ENCODE results near the gene ACSS2. TPM values are rescaled to one million over a fixed set of nuclear protein-coding genes. Genes with fewer than 3 reads are reported as not detected.

ACSS2 gene
- total RNA-seq, 4 donors from 2014 or later = 58.9 to 114 (median 85.3) TPM

DNA sequence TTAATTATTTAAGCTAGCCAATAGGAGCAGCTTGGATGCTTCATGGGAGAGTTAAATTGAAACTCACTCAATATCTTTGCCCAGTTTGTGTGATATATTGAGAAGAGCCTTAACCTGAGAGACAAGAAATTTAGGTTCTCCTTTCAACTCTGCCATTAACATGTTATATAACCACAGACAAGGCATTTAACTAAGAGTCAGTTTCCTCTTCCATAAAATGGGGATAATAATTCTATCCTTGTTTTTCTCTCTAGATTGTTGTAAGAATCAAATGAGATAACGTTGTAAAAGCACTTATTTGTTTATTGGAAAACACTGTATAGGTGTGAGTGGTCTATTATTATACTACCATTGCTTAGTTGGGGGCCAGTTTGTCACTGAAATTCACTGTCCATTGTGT is 7.8 kb downstream of the ACSS2 start:
- no peaks in the 10 kb centered on the region for H3K9me3 ChIP-seq
- no peak for TF ChIP-seq POLR2AphosphoS5 (IDR thresholded peaks at IDR 0.05)
- no peak for TF ChIP-seq POLR2A (IDR thresholded peaks at IDR 0.05)
- TF ChIP-seq, protein P1, sequence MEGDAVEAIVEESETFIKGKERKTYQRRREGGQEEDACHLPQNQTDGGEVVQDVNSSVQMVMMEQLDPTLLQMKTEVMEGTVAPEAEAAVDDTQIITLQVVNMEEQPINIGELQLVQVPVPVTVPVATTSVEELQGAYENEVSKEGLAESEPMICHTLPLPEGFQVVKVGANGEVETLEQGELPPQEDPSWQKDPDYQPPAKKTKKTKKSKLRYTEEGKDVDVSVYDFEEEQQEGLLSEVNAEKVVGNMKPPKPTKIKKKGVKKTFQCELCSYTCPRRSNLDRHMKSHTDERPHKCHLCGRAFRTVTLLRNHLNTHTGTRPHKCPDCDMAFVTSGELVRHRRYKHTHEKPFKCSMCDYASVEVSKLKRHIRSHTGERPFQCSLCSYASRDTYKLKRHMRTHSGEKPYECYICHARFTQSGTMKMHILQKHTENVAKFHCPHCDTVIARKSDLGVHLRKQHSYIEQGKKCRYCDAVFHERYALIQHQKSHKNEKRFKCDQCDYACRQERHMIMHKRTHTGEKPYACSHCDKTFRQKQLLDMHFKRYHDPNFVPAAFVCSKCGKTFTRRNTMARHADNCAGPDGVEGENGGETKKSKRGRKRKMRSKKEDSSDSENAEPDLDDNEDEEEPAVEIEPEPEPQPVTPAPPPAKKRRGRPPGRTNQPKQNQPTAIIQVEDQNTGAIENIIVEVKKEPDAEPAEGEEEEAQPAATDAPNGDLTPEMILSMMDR (IDR thresholded peaks at IDR 0.05) = no peak
- no peak for TF ChIP-seq EP300 (IDR thresholded peaks at IDR 0.05)
- peaks cover 10% of the 10 kb centered on the region for H3K4me1 ChIP-seq
- 77% methylated on average over 1 of the region's 1 CpG for WGBS
- peaks cover 27% of the 10 kb centered on the region for H3K36me3 ChIP-seq
- DNase-seq (ENCODE audit: low spot score in 2 of 2) = no peak
- H3K27ac ChIP-seq = no peak overlapping the region
- H3K27me3 ChIP-seq = no peaks in the 10 kb centered on the region
- no peak overlapping the region for H3K4me3 ChIP-seq

- H3K9me3 ChIP-seq = no peaks in the 10 kb centered on the region
- H3K27me3 ChIP-seq = no peaks in the 10 kb centered on the region
- WGBS = 95% methylated on average over 3 of the region's 3 CpGs
- H3K4me3 ChIP-seq = no peak overlapping the region
- peaks cover 2% of the 10 kb centered on the region for H3K4me1 ChIP-seq
- no peak for TF ChIP-seq POLR2AphosphoS5 (IDR thresholded peaks at IDR 0.05)
- no peak for TF ChIP-seq POLR2A (IDR thresholded peaks at IDR 0.05)
- no peak for TF ChIP-seq EP300 (IDR thresholded peaks at IDR 0.05)
- TF ChIP-seq, protein P1 (IDR thresholded peaks at IDR 0.05) = no peak
- no peak for DNase-seq (ENCODE audit: low spot score in 2 of 2)
- H3K36me3 ChIP-seq = peaks cover 27% of the 10 kb centered on the region
- H3K27ac ChIP-seq = no peak overlapping the region
Observed at GRCh38 chr20:34886122-34886521, 9.7 kb downstream of the ACSS2 start.

DNA sequence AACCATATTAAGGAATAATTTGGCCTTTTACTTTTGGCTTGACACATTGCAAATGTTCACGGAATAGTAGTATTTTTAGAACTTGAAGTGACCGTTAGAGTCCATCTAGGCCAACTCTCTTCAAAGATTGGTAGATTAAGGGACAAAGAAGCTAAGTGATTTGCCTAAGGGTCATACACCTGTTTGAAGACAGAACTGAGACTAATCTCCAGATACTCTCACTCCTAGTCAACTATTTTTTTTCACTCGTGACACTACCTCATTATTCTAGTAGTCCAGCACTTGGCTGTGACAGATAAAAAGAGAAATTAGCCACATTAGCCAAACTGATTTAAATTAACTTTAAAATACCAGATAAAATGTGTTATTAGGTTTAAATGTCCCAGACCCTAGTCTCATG is 10.6 kb downstream of the ACSS2 start:
- Histone ChIP-seq H3K4me3 (no peak overlapping the region), H3K4me1 (peaks cover 7% of the 10 kb centered on the region), H3K27me3 (no peaks in the 10 kb centered on the region), H3K9me3 (no peaks in the 10 kb centered on the region), H3K36me3 (peaks cover 27% of the 10 kb centered on the region), H3K27ac (no peak overlapping the region)
- WGBS = 46% methylated on average over 3 of the region's 3 CpGs
- no peak for DNase-seq (ENCODE audit: low spot score in 2 of 2)
- TF ChIP-seq, protein P1 (IDR thresholded peaks at IDR 0.05) = no peak
- TF ChIP-seq EP300 (IDR thresholded peaks at IDR 0.05) = no peak
- TF ChIP-seq POLR2AphosphoS5 (IDR thresholded peaks at IDR 0.05) = no peak
- no peak for TF ChIP-seq POLR2A (IDR thresholded peaks at IDR 0.05)

GRCh38 chr20:34888468-34888867 is 12.1 kb downstream of the ACSS2 start:
- Histone ChIP-seq H3K4me3 (no peak overlapping the region), H3K27me3 (no peaks in the 10 kb centered on the region), H3K27ac (no peak overlapping the region), H3K36me3 (peaks cover 22% of the 10 kb centered on the region), H3K4me1 (peaks cover 7% of the 10 kb centered on the region), H3K9me3 (no peaks in the 10 kb centered on the region)
- TF ChIP-seq POLR2A (IDR thresholded peaks at IDR 0.05) (no peak), POLR2AphosphoS5 (IDR thresholded peaks at IDR 0.05) (no peak), EP300 (IDR thresholded peaks at IDR 0.05) (no peak)
- TF ChIP-seq, protein P1 (IDR thresholded peaks at IDR 0.05) = no peak
- no peak for DNase-seq (ENCODE audit: low spot score in 2 of 2)
- 81% methylated on average over 1 of the region's 1 CpG for WGBS

GRCh38 chr20:34891166-34892062 is 15.0 kb downstream of the ACSS2 start:
- Histone ChIP-seq H3K4me3 (no peak overlapping the region), H3K27me3 (no peaks in the 10 kb centered on the region), H3K4me1 (peaks cover 19% of the 10 kb centered on the region), H3K9me3 (no peaks in the 10 kb centered on the region), H3K36me3 (no peaks in the 10 kb centered on the region), H3K27ac (no peak overlapping the region)
- no peak for TF ChIP-seq EP300 (IDR thresholded peaks at IDR 0.05)
- no peak for TF ChIP-seq POLR2A (IDR thresholded peaks at IDR 0.05)
- TF ChIP-seq, protein P1 (IDR thresholded peaks at IDR 0.05) = no peak
- TF ChIP-seq POLR2AphosphoS5 (IDR thresholded peaks at IDR 0.05) = no peak
- 69% methylated on average over 2 of the region's 2 CpGs for WGBS
- DNase-seq (ENCODE audit: low spot score in 2 of 2) = no peak
